ENCODE data around the gene POR. TPM values are rescaled to one million over a fixed set of nuclear protein-coding genes. Genes with fewer than 3 reads are reported as not detected.
A peak's percentile ranks its signal among the peaks of the same experiment; 100 is the strongest.

The POR gene
- total and polyA plus RNA-seq, 12 donors: 37.3 to 203 (median 65.5) TPM

DNA sequence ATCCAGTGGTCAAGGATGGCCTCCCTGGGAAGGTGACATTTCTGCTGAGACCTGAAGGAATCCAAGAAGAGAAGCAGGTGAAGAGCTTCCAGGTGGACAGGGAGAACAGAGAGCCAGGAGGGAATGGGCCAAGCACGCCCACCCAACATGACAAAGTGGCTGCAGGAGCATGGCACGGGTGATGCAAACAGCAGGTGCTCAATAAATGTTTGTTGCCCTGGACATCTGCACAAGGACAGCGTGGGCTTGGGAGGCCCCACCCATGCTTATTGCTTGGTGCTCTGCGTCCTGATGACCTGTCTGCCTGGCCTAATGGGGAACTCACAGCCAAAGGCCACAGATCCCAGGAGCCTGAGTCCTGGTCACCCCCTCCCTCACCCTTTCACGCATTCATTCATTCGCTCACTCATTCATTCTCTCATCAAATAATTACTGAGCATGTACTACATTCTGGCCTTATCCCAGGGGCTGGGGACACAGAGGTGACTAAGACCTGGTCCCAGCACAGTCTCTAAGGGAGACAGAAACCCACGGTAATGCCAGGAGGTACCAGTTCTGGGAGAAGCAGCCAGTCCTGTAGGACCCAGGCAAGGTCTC, 23.0 kb upstream of the POR start:
- Histone ChIP-seq H3K9me3 (no peaks in the 10 kb centered on the region), H3K27me3 (no peaks in the 10 kb centered on the region), H3K4me3 (no peak overlapping the region), H3K4me1 (peaks cover 0 to 10% (median 0%) of the 10 kb centered on the region in 9 donors), H3K27ac (peak overlapping the region in 2 of 10 donors; percentile 40 to 48), H3K36me3 (peaks cover 0 to 22% (median 5%) of the 10 kb centered on the region in 9 donors)
- intact Hi-C loops (cut with DNase I): no loop called here
- WGBS, 2 donors: 94% methylated on average over 7 of the region's 7 CpGs
- ATAC-seq (peak in 1 of 8 donors; percentile 2), DNase-seq (no peak)
- TF ChIP-seq CTCF (IDR thresholded peaks at IDR 0.05): no peak

DNA sequence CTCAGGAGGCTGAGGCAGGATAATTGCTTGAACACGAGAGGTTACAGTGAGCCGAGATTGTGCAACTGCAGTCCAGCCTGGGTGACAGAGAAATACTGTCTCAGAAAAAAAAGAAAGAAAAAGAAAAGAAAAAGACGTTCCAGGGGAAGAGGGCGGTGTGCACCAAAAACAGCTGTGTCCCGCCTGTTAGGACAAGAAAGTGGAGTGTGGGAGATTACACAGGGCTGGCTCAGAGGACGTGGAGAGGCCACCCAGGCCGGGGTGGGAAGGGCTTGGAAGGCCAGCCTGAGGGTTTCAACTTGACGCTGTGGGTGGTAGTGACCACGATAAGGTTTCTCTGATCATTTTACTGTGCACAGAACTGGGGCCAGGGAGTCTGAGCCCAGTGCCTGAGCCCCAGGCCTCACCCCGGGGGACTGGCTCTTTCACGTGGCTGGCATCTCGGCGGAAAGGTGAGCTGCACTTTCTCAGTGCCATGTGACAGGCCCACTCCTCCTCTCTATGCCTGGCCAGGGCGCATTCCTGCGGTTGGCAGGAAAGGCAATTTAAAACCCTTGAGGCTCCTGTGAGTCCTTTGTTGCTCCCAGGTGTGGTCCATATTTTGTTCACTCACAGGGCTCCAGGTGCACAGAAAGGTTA, 22.2 kb upstream of the POR start:
- H3K9me3 ChIP-seq: no peaks in the 10 kb centered on the region
- intact Hi-C loops (cut with DNase I): no loop called here
- peaks cover 0 to 14% (median 1%) of the 10 kb centered on the region in 9 donors for H3K36me3 ChIP-seq
- H3K4me1 ChIP-seq: peaks cover 0 to 10% (median 0%) of the 10 kb centered on the region in 9 donors
- TF ChIP-seq CTCF (IDR thresholded peaks at IDR 0.05): peak in 1 of 9 donors; percentile 7
- DNase-seq (peak; percentile 41 to 50), ATAC-seq (peak; percentile 43 to 86 (median 77))
- H3K4me3 ChIP-seq: no peak overlapping the region
- no peaks in the 10 kb centered on the region for H3K27me3 ChIP-seq
- WGBS, 2 donors: 61 to 71% methylated on average over 15 of the region's 15 CpGs
- H3K27ac ChIP-seq: peak overlapping the region in 4 of 10 donors; percentile 28 to 48 (median 36)

DNA sequence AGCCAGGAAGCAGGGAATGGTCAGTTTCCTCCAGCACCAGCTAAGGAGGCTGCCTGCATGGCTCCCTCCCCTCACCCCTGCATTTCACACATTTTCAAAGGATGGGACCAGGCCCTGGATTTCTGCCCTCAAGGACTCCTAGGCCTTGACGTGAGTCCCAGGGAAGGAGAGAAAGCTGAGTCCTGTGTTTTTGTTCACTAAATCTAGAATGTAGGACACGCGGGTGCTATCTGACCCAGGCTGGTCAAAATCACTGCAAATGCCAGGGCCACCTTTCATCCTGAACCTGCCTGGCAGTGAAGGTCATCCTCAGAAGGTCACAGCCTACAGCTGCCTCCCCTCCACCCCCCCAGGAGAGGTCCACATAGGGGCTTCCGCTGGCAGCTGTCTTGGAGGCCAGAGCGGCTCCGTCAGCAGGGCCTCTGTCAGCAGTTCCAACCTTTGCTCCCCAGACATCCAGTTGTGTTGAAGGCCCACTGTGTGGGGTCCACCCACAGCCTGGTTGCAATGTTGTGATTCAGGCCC, 18.1 kb upstream of the POR start:
- no peaks in the 10 kb centered on the region for H3K27me3 ChIP-seq
- TF ChIP-seq CTCF (IDR thresholded peaks at IDR 0.05): no peak
- H3K27ac ChIP-seq: no peak overlapping the region
- H3K9me3 ChIP-seq: no peaks in the 10 kb centered on the region
- DNase-seq (no peak), ATAC-seq (no peak)
- no peak overlapping the region for H3K4me3 ChIP-seq
- intact Hi-C loops (cut with DNase I): no loop called here
- WGBS, 2 donors: 84 to 89% methylated on average over 6 of the region's 6 CpGs
- no peaks in the 10 kb centered on the region for H3K36me3 ChIP-seq
- H3K4me1 ChIP-seq: peaks cover 0 to 10% (median 0%) of the 10 kb centered on the region in 9 donors

- Histone ChIP-seq H3K27me3 (no peaks in the 10 kb centered on the region), H3K27ac (no peak overlapping the region), H3K9me3 (no peaks in the 10 kb centered on the region), H3K4me1 (peaks cover 0 to 3% (median 0%) of the 10 kb centered on the region in 9 donors), H3K36me3 (no peaks in the 10 kb centered on the region), H3K4me3 (no peak overlapping the region)
- no peak for TF ChIP-seq CTCF (IDR thresholded peaks at IDR 0.05)
- DNase-seq (no peak), ATAC-seq (no peak)
- intact Hi-C loops (cut with DNase I): no loop called here
- 91% methylated on average over 9 of the region's 9 CpGs for WGBS, 2 donors
Observed at GRCh38 chr7:75900617-75901315, 14.2 kb upstream of the POR start.
